HG03460 (cell line): ENCODE measurements around the gene FRMD4A.
"Not testable (repeated sequence)": the region's sequence is repeated elsewhere in the genome, so short reads cannot be mapped to it uniquely, and the experiment has no call there.

Experiments used
- ATAC-seq: cut with Tn5 transposase; IDR thresholded peaks from one replicate; pipeline ENCODE4 v1.9.1; 2021; ENCODE audit not compliant: unreplicated experiment

Gene FRMD4A

DNA sequence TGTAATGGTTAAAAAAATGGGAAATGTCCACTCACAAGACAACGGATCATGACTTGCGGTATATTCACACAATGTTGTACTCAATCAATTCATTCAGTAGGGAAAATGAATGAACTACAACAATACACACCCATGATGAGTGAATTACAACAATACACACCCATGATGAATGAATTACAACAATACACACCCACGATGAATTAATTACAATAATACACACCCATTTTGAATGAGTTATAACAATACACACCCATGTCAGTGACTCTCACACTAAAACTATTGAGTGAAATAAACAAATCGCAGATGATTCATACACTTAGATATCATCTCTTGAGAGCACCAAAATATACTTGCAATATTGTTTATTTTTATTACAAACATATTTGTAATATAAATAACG lies 174.6 kb downstream of the FRMD4A start:
- ATAC-seq, result no peak

DNA sequence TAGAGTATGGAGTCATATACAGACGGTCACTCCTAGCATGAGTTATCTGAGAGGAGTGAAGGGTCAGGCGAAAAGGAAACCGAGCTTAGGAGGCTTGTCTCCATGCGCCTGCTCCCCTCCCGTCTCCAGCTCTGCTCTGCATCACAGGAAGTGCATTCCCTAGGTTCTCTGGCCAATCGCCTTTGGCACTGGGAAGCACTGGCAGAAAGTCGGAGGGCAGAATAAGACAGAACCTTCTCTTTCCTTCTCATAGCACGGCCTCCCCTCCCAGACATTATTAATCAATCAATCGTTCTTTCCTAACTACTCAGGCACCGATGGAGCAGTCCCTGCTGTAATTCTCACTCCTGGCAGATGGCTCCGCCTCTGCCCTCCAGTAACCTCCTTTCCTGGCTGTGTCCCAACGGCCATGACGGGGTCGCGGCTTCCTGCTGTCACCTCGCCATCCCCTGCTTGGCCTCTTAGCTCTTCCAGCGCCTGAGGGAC lies 177.1 kb downstream of the FRMD4A start:
- no peak for ATAC-seq

DNA sequence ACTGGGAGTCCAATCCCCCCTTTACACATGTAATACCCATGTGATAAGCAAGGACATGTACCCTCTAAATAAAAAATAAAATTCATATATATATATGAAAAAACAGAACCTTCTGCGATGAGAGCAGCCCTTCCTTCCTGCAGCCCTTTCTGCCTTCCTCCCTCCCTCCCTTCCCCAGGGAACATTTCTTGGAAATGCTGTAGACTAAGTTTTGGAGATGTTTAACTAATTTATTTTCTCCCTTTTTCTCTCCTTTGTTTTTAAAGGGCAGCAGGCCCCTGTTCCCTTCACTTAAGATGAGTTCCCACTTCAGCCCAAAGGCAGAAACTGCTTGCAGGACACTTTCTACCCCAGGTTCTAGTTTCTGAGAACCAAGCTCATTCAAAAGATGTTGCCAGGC lies 179.2 kb downstream of the FRMD4A start:
- no peak for ATAC-seq

DNA sequence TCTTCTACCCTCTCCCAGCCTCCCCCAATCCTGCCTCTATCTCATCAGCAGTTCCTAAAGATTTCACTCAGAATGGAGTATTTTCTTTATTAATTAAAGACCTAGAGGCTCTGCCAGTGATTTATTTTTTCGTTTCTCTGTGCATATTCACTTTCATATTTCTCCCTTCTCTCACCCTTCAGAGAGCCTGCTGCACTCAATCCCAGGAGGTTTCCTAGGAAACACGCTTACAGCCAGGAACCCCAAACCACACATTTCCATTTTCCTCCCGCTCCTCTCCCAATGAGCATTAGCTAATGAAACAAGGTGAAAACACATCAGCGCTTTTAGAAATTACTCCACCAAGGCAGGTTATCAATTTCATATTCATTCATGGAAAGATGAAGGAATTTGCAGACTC lies 180.2 kb downstream of the FRMD4A start:
- ATAC-seq, result no peak

DNA sequence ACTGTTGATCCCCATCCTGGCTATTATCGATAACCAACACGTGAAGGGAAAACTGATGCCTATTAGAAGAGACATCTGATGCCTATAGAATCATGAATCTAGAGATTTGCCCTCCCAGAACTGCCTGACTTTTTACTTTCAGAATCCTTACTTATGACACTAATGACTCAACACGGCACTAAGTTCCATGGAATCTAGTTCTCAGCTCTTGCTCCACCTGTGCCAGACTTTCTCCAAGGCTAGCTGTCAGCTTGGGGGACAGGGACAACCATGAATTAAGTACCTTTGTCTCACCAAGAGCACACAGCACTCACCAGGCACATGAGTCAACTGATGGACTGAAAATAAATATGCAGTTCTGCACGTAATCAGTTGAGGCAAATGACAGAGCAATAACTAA lies 184.2 kb downstream of the FRMD4A start:
- ATAC-seq, result no peak

DNA sequence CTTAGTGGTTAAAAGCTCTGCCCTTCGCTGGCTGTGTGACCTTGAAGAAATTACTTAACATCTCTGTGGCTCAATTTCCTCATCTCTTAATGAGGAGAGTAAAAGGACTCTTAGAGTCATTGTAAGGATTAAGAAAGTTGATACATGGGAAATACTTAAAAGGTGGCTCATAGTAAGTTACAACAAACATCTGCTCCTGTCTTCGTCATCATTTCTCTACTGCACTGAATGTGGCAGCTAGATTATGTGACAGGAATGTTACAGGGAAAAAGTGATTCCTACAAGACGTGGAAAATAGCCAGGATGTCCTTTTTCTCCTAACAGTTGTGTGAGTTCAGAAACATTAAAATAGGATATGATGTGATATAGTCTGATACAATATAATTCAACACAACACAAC lies 184.7 kb downstream of the FRMD4A start:
- no peak for ATAC-seq

DNA sequence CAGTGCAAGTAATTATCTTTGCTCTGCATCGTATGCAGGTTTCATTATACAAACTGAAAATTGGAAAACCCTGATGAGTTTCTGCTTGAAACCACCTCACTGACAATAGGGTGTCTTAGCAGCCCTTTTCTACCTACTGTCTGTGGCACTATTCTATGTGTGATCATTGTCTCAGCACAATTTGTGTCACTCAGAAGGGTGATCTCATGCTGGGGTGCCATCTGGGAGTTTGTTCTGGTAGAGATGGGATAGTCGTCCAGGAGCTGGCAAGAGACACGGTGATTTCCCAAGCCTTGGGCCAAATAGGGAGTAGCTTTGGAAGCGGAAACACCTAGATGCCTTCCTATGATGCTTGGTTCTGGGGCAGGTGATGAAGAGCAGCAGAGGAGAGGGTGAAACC lies 186.3 kb downstream of the FRMD4A start:
- ATAC-seq, result no peak

DNA sequence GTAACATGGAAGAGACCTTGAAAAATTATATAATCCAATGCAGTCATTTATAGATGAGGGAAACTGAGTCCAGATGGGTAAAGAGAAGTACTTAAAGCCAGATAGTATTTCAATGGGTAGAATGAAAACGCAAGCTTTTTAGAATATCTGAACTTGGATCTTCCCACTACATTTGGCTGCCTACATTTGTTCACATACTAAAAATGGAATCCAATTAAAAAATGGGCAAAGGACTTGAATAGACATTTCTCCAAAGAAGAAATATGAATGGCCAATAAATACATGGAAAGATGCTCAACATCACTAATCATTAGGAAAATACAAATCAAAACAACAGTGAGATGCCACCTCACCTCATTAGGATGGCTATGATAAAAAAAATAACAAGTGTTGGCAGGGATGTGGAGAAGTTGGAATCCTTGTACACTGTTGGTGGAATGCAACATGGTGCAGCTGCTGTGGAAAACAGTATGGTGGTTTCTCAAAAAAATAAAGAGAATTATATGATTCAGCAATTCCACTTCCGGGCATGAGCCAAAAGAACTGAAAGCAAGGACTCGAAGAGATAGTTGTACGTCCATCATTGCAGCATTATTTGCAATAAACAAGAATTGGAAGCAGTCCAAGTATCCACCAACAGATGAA lies 188.0 kb downstream of the FRMD4A start:
- ATAC-seq, result no peak

DNA sequence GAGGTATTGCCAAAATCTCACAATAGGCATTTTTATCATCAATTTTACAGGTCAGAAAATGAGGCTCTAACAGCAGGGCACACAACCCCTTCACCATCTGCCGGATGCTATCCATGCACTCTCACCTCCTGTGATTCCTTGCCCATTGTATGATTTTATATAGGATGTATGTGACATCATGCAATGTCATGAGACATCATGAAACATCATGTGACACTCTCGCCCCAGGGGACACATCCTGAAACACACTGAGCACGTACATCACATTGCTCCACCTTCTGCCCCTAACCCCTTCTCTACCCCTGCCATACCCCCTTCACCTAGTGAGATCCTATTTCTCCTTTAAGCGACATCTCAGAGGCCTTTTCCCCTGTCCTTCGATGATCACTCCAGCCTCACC lies 189.4 kb downstream of the FRMD4A start:
- ATAC-seq, result no peak

DNA sequence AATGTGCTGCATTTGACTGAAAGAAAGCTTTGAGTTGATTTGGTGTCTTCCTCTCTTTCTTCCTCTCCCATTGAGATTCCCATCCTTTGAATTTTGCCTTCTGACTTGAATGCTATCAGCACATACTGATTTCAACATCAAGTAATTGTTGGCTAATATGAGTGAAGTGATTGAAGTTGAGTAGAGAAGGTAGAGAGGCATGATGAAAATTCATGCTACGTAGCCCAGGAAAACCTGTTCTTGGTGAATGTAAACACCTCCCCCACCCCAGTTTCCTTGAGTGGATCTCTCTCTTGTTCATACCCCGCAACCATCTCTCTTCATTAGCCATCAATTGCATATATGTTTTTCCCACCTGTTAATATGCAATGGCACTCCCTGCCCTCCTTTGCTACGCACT lies 193.3 kb downstream of the FRMD4A start:
- ATAC-seq, result no peak

DNA sequence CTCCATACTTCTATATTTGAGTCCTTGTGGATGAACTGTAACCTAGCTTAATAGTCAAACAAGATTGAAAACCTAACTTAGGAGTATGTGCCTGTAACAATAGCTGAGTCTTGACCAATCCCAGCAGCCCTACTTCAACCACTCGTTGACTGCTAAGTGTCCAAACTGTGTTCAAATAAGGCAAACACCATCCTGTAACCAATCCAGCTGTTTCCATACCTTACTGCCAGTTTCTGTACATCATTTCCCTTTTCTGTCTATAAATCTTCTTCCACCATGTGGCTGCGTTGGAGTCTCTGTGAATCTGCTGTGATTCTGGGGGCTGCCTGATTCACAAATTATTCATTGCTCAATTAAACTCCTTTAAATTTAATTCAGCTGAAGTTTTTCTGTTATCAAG lies 195.5 kb downstream of the FRMD4A start:
- not testable (repeated sequence) for ATAC-seq

DNA sequence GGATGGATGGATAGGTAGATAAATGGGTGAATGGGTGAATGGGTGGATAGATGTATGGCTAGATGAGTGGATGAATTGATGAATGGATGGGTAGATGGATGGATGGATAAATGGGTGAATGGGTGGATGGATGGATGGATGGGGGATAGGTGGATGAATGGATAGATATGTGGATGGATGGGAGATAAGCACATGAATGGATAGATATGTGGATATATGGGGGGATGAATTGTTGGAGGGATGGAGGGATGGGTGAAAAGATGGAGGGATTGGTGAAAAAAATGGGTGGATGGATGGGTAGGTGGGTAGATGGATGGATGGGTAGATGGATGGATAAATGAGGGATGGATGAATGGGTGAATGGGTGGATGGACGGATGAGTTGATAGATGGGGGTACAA lies 196.4 kb downstream of the FRMD4A start:
- ATAC-seq, result no peak

DNA sequence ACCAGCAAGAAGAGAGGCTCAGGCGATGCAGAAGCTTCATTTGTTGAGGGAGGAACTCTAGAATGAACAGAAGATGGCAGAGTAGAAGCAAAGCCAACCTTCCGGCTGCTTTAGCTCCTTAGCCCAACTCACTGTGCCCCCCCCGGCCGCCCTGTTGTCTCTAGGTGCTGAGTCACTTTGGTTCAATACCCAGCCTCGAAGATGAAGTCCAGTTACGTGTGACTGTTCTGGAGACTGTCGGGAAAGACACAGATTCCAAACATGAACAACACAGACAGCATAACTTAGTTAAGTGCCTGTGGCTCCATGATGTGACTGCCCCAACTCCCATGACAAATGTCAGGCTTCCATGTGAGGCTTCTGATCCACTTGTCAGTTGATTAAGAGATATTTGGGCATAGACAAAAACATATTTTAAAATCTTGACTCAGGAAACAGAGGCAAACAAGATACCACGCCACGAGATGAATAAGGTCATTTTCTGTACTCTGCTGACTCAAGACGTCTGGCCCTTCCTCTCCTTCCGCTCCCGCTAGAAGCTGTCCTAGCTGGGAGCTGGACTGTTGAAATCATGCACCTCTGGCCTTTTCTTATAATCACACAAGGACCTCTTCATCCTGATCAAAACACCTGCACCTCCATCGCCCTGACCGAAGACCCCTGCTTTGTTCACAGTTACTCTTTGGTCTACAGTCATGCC lies 199.3 kb downstream of the FRMD4A start:
- no peak for ATAC-seq

DNA sequence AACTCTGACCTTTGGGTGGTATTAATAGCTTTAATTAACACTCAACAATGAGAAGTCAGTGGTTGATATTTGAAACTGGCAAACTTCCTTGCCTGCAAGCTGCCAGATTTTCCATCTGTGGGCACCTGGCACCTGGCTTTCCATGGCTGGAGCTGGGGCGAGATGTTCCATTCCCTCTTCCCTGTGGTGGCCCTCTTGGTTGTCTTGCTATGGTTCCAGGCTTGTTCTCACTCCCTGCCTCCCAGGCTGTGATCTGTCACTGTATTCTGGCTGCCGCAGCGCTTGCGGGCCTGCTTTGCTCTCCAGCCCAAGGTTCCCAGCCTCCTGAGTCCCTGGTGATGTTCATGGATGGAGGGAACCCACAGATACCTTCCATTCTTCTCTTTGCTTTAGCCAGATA lies 201.0 kb downstream of the FRMD4A start:
- ATAC-seq, result no peak

DNA sequence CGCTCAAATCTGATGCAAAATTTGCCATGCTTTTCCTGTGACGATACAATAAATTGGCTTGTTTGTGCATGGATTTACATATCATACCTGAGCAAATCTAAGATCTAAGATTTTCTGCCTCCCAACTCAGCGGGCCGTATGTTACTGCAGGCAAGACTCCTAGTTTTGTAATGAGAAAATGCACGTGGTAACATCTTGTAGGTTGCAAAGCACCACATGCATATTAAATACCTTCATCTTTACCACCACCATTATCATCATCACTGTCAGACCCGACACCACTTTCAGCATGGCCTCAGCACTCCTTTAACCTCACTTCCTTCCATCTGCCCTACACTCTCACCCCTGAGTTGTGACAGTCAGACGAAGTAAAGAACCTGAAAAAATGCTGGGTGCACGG lies 202.2 kb downstream of the FRMD4A start:
- no peak for ATAC-seq

DNA sequence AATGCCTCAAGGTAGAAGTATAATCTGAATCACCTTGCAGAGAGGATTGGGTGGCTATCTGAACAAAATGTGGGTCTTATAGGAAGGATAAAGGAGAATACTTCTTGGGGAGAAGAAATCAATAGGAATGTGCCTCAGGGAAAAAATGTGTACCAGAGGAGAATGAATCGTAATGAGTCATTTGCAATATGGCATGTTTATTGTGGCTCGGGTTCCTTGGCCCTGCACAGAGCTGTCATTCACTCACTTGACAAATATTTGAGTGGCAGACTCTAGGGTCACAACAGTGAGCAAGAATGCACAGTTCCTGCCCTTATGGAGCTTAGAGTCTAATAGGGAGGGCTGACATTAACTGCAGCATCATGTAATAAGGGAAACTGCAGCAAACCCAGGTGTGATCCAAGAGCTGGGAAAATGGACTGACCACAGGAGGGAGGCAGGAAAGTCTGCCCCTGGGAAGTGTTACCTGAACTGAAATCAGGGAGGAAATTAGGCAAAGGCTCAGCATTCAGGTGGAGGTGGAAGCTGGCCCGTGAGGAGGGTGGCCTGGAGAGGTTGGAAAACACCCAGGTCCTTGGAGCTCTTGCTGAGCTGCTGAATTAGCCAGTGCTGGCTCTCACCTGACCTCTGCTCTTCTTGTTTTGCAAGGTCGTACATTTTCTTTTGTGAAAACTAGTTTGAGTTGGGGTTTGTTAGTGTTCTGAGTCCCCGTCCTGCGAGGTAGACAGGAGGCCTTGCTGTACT lies 203.9 kb downstream of the FRMD4A start:
- ATAC-seq, result no peak

DNA sequence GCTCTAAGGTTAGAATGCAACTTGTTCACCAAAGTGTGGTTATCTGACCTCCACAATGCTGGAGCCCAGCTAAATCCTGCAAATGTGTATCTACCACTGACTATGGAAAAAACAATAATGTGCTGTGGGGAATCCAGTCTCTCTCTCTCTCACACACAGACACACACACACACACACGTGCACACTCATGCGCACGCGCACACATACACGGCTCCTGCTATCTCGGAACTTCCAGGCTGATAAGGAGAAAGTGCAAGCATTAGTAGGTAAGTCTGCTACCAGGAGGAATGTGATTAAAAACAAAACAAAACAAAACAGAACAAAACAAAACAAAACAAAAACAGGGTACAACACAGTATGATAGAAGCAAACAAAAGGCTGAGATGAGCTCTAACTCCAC lies 205.2 kb downstream of the FRMD4A start:
- ATAC-seq, result no peak

DNA sequence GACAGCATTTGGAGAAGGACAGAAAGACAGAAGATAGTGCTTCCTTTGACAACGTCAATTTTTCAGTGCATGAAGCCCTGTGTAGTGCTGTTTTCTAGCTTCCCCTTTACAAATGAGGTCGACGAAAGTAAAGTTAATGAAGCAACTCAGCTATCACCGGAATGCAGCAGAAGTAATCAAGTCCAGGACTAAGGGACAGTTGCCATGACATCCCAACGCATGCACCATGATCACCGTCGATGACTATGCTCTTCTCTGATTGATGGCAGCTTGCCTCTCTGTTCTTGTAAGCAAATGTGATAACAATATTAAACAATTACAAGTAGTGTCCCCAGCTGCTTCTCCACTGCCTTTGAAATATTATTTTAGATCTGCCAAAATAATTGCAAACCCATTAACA lies 205.8 kb downstream of the FRMD4A start:
- no peak for ATAC-seq

DNA sequence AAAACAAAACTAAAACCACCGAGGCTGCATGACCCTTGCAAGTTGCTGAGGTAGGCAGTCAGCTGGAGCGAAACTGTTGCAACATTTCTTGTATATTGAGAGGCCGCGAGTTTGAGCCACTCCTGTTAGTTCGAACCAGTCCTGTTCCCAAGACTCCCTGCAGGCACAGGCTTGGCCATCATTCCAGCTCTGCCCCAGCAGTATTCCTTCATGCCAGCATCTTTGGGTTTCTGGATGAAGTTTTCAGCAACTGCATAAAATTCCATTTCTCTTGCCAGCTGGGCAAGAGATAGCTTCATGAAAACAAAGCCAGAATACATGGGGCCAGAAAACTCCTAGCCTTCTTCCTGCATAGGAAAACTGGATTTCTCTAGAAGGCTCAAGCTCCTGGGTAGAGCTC lies 207.6 kb downstream of the FRMD4A start:
- no peak for ATAC-seq

DNA sequence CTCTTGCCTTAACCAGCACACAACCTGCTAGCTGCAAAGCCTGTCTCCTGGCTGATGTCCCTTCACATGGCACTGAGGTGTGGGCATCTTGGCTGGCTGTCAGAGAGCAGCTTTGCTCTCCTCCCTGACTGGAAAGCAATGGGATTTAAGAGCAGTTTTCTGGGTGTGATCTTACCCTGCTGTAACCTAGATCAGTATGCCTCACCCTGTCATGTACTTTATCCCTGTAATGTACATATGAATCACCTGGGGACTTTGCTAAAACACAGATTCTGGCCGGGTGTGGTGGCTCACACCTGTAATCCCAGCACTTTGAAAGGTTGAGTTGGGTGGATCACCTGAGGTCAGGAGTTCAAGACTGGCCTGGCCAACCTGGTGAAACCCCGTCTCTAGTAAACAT lies 209.9 kb downstream of the FRMD4A start:
- no peak for ATAC-seq

DNA sequence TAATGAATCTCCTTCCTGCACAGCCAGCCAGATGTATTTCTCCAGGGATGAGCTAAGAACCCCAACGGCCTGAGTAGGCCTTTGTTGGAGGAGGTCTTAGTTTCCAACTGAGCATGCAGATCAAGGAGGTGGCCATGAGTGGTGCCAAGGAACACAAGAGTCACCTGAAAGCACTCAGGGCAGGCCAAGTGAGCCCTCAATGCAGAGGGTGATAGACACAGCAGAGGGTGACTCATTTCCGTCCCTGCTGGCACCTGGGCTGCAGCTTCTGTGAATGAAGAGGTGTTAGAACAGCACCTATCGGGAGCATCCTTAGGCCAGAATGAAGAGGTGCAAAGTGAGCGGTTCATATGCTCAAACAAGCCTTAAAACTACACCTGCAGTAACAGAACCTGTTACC lies 211.8 kb downstream of the FRMD4A start:
- ATAC-seq, result no peak

DNA sequence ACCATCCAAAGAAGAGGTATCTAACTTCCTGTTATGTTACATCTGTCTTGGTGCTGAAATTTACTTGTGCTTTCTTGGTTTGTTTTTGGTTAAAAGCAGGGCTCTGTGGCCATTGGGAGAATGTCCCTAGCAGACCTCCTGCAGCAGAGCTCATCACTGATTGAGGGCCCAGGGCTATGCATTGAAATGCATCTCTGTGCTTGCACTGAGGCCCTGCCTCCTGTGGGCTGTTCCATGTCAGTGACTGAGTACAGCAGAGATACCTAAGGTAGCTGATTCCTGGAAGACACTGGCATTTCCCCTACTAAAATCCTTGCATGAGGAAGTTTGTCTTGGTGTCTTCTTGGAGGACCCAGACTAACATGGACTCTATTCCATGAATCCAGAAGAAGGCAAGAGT lies 213.9 kb downstream of the FRMD4A start:
- ATAC-seq, result no peak
